Smooth muscle cell (in vitro differentiated cells): Measurements from ENCODE around the gene TBX10. TPM values are rescaled to one million over a fixed set of nuclear protein-coding genes. Genes with fewer than 3 reads are reported as not detected.
"Not testable (repeated sequence)": the region's sequence is repeated elsewhere in the genome, so short reads cannot be mapped to it uniquely, and the experiment has no call there.

Experiments
- DNase-seq: peaks from one replicate; lab custom pipeline; 2025; ENCODE audit not compliant: unreplicated experiment; lab: John Stamatoyannopoulos, UW
- H2AFZ ChIP-seq: fragments of 200-600 bp; sonication (generic); 2 replicates; pipeline ENCODE4 v1.6.0; 2016; ENCODE audit warnings: antibody characterized with exemption, low read depth, mild to moderate bottlenecking
- H3F3A ChIP-seq: fragments of 200-600 bp; sonication (generic); 2 replicates; pipeline ENCODE4 v1.6.0; 2017; ENCODE audit warnings: antibody characterized with exemption, low read depth
- H3K27ac ChIP-seq: fragments of 200-600 bp; sonication (generic); 2 replicates; pipeline ENCODE4 v1.5.1; 2016; ENCODE audit warnings: low read depth, mild to moderate bottlenecking
- H3K27me3 ChIP-seq: fragments of 200-600 bp; sonication (generic); 2 replicates; pipeline ENCODE4 v1.6.1; 2016; ENCODE audit warnings: low read depth, mild to moderate bottlenecking
- H3K36me3 ChIP-seq: fragments of 200-600 bp; sonication (generic); 2 replicates; pipeline ENCODE4 v1.5.1; 2016; ENCODE audit warnings: low read depth
- H3K4me1 ChIP-seq: fragments of 200-600 bp; sonication (generic); 2 replicates; pipeline ENCODE4 v1.5.1; 2016; ENCODE audit warnings: low read depth
- H3K4me2 ChIP-seq: fragments of 200-600 bp; sonication (generic); 2 replicates; pipeline ENCODE4 v1.6.0; 2016; ENCODE audit warnings: mild to moderate bottlenecking
- H3K4me3 ChIP-seq: fragments of 200-600 bp; sonication (generic); 2 replicates; pipeline ENCODE4 v1.5.1; 2016; ENCODE audit warnings: mild to moderate bottlenecking
- H3K79me2 ChIP-seq: fragments of 200-600 bp; sonication (generic); 2 replicates; pipeline ENCODE4 v1.6.0; 2016; ENCODE audit warnings: low read depth, mild to moderate bottlenecking
- H3K9ac ChIP-seq: fragments of 200-600 bp; sonication (generic); 2 replicates; pipeline ENCODE4 v1.6.0; 2016; ENCODE audit warnings: low read depth
- H3K9me3 ChIP-seq: fragments of 200-600 bp; sonication (generic); replicated peaks from 2 replicates; pipeline ENCODE4 v1.5.1; 2016; ENCODE audit warnings: low read depth
- H4K20me1 ChIP-seq: fragments of 200-600 bp; sonication (generic); 2 replicates; pipeline ENCODE4 v1.6.0; 2016; ENCODE audit warnings: low read depth
- WGBS: methylation state at CpG from one replicate; pipeline ENCODE4 v1.1.7; 2016; ENCODE audit warnings: low lambda C conversion rate; 5-methylcytosine and 5-hydroxymethylcytosine counted together
- polyA plus RNA-seq: library from polyadenylated mRNA; unstranded; fragments of >200 nt; fragmentation: Nextera tagmentation; extraction: Ambion mirVana; gene quantifications from 2 replicates; pipeline ENCODE4 v1.2.1, GENCODE V29; 2016
- total RNA-seq: library from RNA; depleted of rRNA; stranded (reverse); fragments of >200 nt; gene quantifications from 2 replicates; pipeline ENCODE4 v1.2.3, GENCODE V29; 2014
- TF ChIP-seq, protein P1 (sequence below): fragments of 200-600 bp; sonication (generic); IDR thresholded peaks from 2 replicates; pipeline ENCODE4 v1.5.1; 2017; ENCODE audit warnings: borderline replicate concordance, mild to moderate bottlenecking, antibody characterized with exemption; ENCODE audit not compliant: insufficient read depth, poor library complexity, severe bottlenecking

TBX10 gene
- total and polyA plus RNA-seq, 2 experiments from 2014 or later = not detected

DNA sequence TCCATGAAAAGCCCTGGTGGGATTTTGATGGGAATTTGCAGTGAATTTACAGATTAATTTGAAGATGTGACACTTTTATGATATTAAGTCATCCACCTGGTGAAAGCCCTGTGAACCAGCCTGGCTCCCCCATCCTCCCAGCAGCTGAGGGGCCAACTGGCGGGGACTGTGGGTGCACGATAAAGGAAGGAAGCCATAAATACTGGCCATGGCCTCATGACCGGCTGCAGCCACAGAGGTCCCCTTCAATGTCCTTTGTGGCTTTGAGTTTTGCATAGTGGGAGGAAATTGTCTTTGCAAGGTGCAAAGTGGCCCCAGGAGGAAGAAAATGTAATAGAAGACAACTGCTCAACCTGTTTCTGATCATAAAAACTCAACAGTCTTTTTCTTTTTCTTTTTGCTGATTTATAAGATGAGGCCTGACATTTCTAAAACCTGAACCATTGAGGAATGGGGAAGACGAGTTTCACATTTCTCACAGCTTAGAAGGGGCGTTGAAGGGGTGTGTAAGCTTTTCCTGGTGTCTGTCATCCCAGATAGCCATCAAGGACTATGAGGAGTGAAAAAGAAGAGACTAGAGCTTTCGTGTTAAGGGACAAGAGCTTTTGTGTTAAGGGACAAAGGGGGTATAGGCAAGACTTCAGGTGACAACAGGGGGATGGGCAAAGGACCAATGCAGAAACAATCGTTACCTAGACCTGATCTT lies 39.1 kb downstream of the TBX10 start:
- Histone ChIP-seq H3K36me3 (no peaks in the 10 kb centered on the region), H3K27ac (no peak overlapping the region), H2AFZ (no peak overlapping the region), H3K9me3 (no peaks in the 10 kb centered on the region), H4K20me1 (no peaks in the 10 kb centered on the region), H3K4me1 (peaks cover 13% of the 10 kb centered on the region), H3K79me2 (no peaks in the 10 kb centered on the region), H3F3A (no peaks in the 10 kb centered on the region), H3K9ac (no peak overlapping the region), H3K4me2 (no peak overlapping the region), H3K4me3 (no peak overlapping the region), H3K27me3 (no peaks in the 10 kb centered on the region)
- TF ChIP-seq, protein P1, sequence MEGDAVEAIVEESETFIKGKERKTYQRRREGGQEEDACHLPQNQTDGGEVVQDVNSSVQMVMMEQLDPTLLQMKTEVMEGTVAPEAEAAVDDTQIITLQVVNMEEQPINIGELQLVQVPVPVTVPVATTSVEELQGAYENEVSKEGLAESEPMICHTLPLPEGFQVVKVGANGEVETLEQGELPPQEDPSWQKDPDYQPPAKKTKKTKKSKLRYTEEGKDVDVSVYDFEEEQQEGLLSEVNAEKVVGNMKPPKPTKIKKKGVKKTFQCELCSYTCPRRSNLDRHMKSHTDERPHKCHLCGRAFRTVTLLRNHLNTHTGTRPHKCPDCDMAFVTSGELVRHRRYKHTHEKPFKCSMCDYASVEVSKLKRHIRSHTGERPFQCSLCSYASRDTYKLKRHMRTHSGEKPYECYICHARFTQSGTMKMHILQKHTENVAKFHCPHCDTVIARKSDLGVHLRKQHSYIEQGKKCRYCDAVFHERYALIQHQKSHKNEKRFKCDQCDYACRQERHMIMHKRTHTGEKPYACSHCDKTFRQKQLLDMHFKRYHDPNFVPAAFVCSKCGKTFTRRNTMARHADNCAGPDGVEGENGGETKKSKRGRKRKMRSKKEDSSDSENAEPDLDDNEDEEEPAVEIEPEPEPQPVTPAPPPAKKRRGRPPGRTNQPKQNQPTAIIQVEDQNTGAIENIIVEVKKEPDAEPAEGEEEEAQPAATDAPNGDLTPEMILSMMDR = no peak
- no peak for DNase-seq
- WGBS = 89% methylated on average over 7 of the region's 7 CpGs

DNA sequence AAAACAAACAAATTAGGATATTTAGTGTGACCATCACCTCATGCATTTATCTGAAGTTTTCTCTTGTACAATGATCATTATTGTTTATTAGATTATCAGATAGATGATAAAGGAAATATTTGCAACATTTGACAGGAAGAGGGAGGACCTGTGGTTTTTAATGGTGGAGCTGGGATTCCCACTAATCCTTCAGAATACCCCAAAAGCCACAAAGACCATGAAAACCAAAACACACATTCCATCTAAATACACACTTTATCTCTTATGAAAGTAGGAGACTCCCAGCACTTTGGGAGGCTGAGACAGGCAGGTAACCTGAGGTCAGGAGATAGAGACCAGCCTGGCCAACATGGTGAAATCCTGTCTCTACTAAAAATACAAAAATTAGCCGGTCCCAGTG lies 40.4 kb downstream of the TBX10 start:
- Histone ChIP-seq H4K20me1 (no peaks in the 10 kb centered on the region), H3K4me1 (peaks cover under 1% of the 10 kb centered on the region), H2AFZ (no peak overlapping the region), H3K9me3 (no peaks in the 10 kb centered on the region), H3K27ac (no peak overlapping the region), H3K36me3 (no peaks in the 10 kb centered on the region), H3K27me3 (no peaks in the 10 kb centered on the region), H3K4me2 (no peak overlapping the region), H3K4me3 (no peak overlapping the region), H3F3A (no peaks in the 10 kb centered on the region), H3K9ac (no peak overlapping the region), H3K79me2 (no peaks in the 10 kb centered on the region)
- DNase-seq = no peak
- TF ChIP-seq, protein P1 = no peak
- 83% methylated on average over 1 of the region's 1 CpG for WGBS

DNA sequence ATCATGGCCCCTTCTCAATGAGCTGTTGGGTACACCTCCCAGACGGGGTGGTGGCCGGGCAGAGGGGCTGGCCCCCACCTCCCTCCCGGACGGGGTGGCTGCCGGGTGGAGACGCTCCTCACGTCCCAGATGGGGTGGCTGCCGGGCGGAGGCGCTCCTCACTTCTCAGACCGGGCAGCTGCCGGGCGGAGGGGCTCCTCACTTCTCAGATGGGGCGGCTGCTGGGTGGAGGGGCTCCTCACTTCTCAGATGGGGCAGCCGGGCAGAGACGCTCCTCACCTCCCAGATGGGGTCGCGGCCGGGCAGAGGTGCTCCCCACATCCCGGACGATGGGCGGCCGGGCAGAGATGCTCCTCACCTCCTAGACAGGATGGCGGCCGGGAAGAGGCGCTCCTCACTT lies 41.6 kb downstream of the TBX10 start:
- H3K4me1 ChIP-seq, H3K27me3 ChIP-seq, H3K9me3 ChIP-seq, H3F3A ChIP-seq, DNase-seq, H2AFZ ChIP-seq, H3K27ac ChIP-seq, H3K36me3 ChIP-seq, H3K9ac ChIP-seq, H4K20me1 ChIP-seq, H3K4me3 ChIP-seq, H3K4me2 ChIP-seq, H3K79me2 ChIP-seq: not testable (repeated sequence)
- 93% methylated on average over 26 of the region's 26 CpGs for WGBS

DNA sequence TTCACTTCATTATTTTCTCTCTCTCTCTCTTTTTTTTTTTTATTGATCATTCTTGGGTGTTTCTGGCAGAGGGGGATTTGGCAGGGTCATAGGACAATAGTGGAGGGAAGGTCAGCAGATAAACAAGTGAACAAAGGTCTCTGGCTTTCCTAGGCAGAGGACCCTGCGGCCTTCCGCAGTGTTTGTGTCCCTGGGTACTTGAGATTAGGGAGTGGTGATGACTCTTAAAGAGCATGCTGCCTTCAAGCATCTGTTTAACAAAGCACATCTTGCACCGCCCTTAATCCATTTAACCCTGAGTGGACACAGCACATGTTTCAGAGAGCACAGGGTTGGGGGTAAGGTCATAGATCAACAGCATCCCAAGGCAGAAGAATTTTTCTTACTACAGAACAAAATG lies 42.1 kb downstream of the TBX10 start:
- H3K4me3 ChIP-seq, DNase-seq: not testable (repeated sequence)

More for the DNA sequence above, 42.1 kb downstream of the TBX10 start:
- not testable (repeated sequence) for H3F3A ChIP-seq, H4K20me1 ChIP-seq, H2AFZ ChIP-seq, H3K4me1 ChIP-seq, H3K27ac ChIP-seq, H3K9me3 ChIP-seq, H3K4me2 ChIP-seq, H3K79me2 ChIP-seq, H3K36me3 ChIP-seq, H3K27me3 ChIP-seq, H3K9ac ChIP-seq
- 100% methylated on average over 1 of the region's 3 CpGs for WGBS
